GM23248 (cell line): ENCODE data around the gene TRHDE. TPM values are rescaled to one million over a fixed set of nuclear protein-coding genes. Genes with fewer than 3 reads are reported as not detected.

Experiments used
- DNase-seq: peaks from one replicate; pipeline ENCODE4 v3.0.0-alpha.2; 2015
- H2AFZ ChIP-seq: fragments of 200-600 bp; sonication (generic); 2 replicates; pipeline ENCODE4 v1.6.1; 2016; ENCODE audit warnings: antibody characterized with exemption
- H3F3A ChIP-seq: fragments of 200-600 bp; sonication (generic); 2 replicates; pipeline ENCODE4 v1.6.1; 2016; ENCODE audit warnings: mild to moderate bottlenecking, antibody characterized with exemption, mixed run types; ENCODE audit not compliant: insufficient read depth
- H3K27ac ChIP-seq: fragments of 200-600 bp; sonication (generic); 2 replicates; pipeline ENCODE4 v1.5.1; 2016; ENCODE audit warnings: mild to moderate bottlenecking
- H3K27me3 ChIP-seq: fragments of 200-600 bp; sonication (generic); replicated peaks from 2 replicates; pipeline ENCODE4 v1.6.1; 2016; ENCODE audit warnings: mild to moderate bottlenecking; ENCODE audit not compliant: insufficient read depth
- H3K36me3 ChIP-seq: fragments of 200-600 bp; sonication (generic); 2 replicates; pipeline ENCODE4 v1.6.1; 2016; ENCODE audit warnings: low read depth, mild to moderate bottlenecking
- H3K4me1 ChIP-seq: fragments of 200-600 bp; sonication (generic); 2 replicates; pipeline ENCODE4 v1.6.1; 2016; ENCODE audit warnings: mild to moderate bottlenecking; ENCODE audit not compliant: insufficient read depth
- H3K4me2 ChIP-seq: fragments of 200-600 bp; sonication (generic); one replicate; pipeline ENCODE4 v1.6.1; 2016; ENCODE audit warnings: mild to moderate bottlenecking; ENCODE audit not compliant: unreplicated experiment
- H3K4me3 ChIP-seq: fragments of 200-600 bp; sonication (generic); 2 replicates; pipeline ENCODE4 v1.5.1; 2016; ENCODE audit warnings: mild to moderate bottlenecking
- H3K79me2 ChIP-seq: fragments of 200-600 bp; sonication (generic); 2 replicates; pipeline ENCODE4 v1.6.1; 2016; ENCODE audit warnings: mild to moderate bottlenecking; ENCODE audit not compliant: insufficient read depth
- H3K9ac ChIP-seq: fragments of 200-600 bp; sonication (generic); 2 replicates; pipeline ENCODE4 v1.6.1; 2016; ENCODE audit warnings: mild to moderate bottlenecking
- H3K9me2 ChIP-seq: fragments of 200-600 bp; sonication (generic); 2 replicates; pipeline ENCODE4 v1.6.1; 2016; ENCODE audit warnings: mixed run types, mild to moderate bottlenecking, moderate library complexity; ENCODE audit not compliant: insufficient read depth
- H3K9me3 ChIP-seq: fragments of 200-600 bp; sonication (generic); one replicate; pipeline ENCODE4 v1.6.1; 2017; ENCODE audit warnings: low read depth
- H4K20me1 ChIP-seq: fragments of 200-600 bp; sonication (generic); 2 replicates; pipeline ENCODE4 v1.6.0; 2016; ENCODE audit not compliant: insufficient read depth
- EZH2 ChIP-seq: fragments of 200-600 bp; sonication (generic); IDR thresholded peaks from 2 replicates; pipeline ENCODE4 v1.6.1; 2018; ENCODE audit warnings: antibody characterized with exemption, mild to moderate bottlenecking; ENCODE audit not compliant: insufficient read depth, poor library complexity, severe bottlenecking
- EZH2phosphoT487 ChIP-seq: fragments of 200-600 bp; sonication (generic); IDR thresholded peaks from 2 replicates; pipeline ENCODE4 v1.6.1; 2018; ENCODE audit warnings: antibody characterized with exemption, moderate library complexity, mild to moderate bottlenecking, low read depth; ENCODE audit not compliant: insufficient read depth
- WGBS, 2 experiments: methylation state at CpG; one replicate each; pipeline ENCODE4 v1.1.6; 2015 to 2017; ENCODE audit warnings: low lambda C conversion rate in 2 of 2, low coverage in 1 of 2; ENCODE audit errors: missing lambda C conversion rate in 2 of 2; 5-methylcytosine and 5-hydroxymethylcytosine counted together
- in situ Hi-C: fragments of 300-500 bp; cut with MboI; formaldehyde crosslinking; loops from 2 replicates; pipeline ENCODE4 v1.15.0; 2020
- polyA plus RNA-seq: library from polyadenylated mRNA; unstranded; fragments of >200 nt; fragmentation: Nextera tagmentation; extraction: Ambion mirVana; gene quantifications from 2 replicates; pipeline ENCODE4 v1.2.1, GENCODE V29; 2016
- total RNA-seq: library from RNA; depleted of rRNA; stranded (reverse); fragments of >200 nt; shearing (Covaris generic); gene quantifications from 2 replicates; pipeline ENCODE4 v1.2.3, GENCODE V29; 2014

The TRHDE gene
- total and polyA plus RNA-seq, 2 experiments from 2014 or later = 1.4 to 2.8 TPM

DNA sequence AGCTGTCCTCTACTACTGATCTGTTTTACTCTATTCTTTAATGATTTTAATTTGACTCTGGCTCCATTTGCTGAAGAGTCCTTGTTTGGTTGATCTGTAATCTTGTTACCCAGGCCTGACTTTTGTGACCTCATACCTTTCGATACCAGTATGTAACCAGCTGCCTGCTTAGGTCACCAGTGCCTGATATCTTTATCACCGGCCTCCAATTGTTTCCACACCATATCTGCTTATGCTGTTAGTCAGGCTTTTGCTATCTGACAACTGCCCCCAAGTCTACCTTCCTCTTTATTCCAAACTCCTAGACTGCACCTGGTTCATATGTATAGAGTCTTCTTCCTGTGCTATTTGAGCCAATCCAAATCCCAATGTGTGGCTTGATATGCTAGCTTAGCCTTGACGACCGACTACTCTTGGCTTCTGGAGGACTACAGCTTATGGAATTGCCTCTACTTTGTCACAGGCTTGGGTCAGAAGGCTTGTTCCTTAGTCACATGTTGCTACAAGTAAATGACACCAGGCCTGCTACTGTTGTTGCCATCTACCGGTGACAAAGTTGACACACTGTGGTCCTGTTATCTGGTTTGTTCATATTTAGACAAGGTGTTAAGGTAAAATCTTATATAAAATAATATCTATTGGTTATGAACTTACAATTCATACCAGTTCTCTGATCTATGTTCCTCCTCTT is 193.9 kb downstream of the TRHDE start:
- H3K27me3 ChIP-seq = no peaks in the 10 kb centered on the region
- no peaks in the 10 kb centered on the region for H3K4me1 ChIP-seq
- WGBS, 2 experiments = 56 to 68% methylated on average over 5 of the region's 5 CpGs
- DNase-seq = no peak
- no peaks in the 10 kb centered on the region for H3F3A ChIP-seq
- no peaks in the 10 kb centered on the region for H4K20me1 ChIP-seq
- no peak for TF ChIP-seq EZH2phosphoT487
- no peak for TF ChIP-seq EZH2
- H3K9me3 ChIP-seq = no peaks in the 10 kb centered on the region
- no peaks in the 10 kb centered on the region for H3K9me2 ChIP-seq
- in situ Hi-C loops = no loop called here
- H3K9ac ChIP-seq = no peak overlapping the region
- H3K36me3 ChIP-seq = no peaks in the 10 kb centered on the region
- no peak overlapping the region for H3K27ac ChIP-seq
- no peak overlapping the region for H2AFZ ChIP-seq
- no peak overlapping the region for H3K4me2 ChIP-seq
- no peaks in the 10 kb centered on the region for H3K79me2 ChIP-seq
- H3K4me3 ChIP-seq = no peak overlapping the region

DNA sequence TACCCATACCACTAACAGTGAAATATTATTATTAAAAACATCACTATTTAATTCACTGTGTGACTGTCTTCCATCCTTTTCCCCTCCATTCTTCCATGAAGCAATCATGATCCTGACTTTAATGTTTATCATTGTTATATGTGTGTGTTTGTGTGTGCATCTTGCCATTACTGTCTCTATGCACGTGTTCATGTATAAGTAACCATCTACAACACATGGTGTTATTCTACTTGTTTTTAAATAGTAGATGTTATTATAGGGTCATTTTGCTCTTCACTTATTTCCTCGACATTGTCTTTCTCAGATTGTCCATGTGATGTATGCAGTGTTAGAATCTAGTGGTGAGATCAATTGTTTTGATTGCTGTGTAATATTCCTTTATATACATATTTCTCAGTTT is 195.8 kb downstream of the TRHDE start:
- Histone ChIP-seq H3K4me1 (no peaks in the 10 kb centered on the region), H3K9me2 (no peaks in the 10 kb centered on the region), H3K4me3 (no peak overlapping the region), H3K9ac (no peak overlapping the region), H4K20me1 (no peaks in the 10 kb centered on the region), H3K27ac (no peak overlapping the region), H3K27me3 (no peaks in the 10 kb centered on the region), H3K4me2 (no peak overlapping the region), H3K9me3 (no peaks in the 10 kb centered on the region), H3K79me2 (no peaks in the 10 kb centered on the region), H2AFZ (no peak overlapping the region), H3F3A (no peaks in the 10 kb centered on the region), H3K36me3 (no peaks in the 10 kb centered on the region)
- WGBS, 2 experiments = 21 to 29% methylated on average over 2 of the region's 2 CpGs
- DNase-seq = no peak
- TF ChIP-seq EZH2phosphoT487 (no peak), EZH2 (no peak)
- in situ Hi-C loops = no loop called here

DNA sequence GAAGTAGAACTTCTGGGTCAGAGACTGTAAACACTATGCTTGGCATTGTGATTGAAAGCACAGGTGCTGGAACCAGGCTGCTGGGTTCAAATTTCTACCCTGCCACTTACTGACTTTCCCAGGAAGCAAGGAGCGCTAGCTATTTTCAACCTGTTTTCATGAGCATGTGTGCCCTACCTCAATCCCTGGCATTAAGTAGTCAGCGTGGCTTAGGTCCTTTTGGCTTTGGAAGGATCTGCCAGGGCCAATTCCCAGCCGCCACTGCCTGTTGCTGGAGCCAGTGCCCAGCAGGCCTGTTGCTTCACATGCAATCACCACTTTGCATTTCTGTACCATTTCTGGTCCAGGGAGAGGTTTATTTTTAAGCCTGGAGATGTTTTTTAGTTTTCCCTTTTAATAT is 196.3 kb downstream of the TRHDE start:
- no peak overlapping the region for H3K4me3 ChIP-seq
- H3K9me3 ChIP-seq = no peaks in the 10 kb centered on the region
- no peaks in the 10 kb centered on the region for H3K36me3 ChIP-seq
- H3K9ac ChIP-seq = no peak overlapping the region
- no peaks in the 10 kb centered on the region for H3K27me3 ChIP-seq
- H2AFZ ChIP-seq = no peak overlapping the region
- H4K20me1 ChIP-seq = no peaks in the 10 kb centered on the region
- no peaks in the 10 kb centered on the region for H3F3A ChIP-seq
- WGBS, 2 experiments = 31 to 32% methylated on average over 3 of the region's 3 CpGs
- DNase-seq = no peak
- H3K4me1 ChIP-seq = no peaks in the 10 kb centered on the region
- in situ Hi-C loops = no loop called here
- H3K4me2 ChIP-seq = no peak overlapping the region
- TF ChIP-seq EZH2 (no peak), EZH2phosphoT487 (no peak)
- no peak overlapping the region for H3K27ac ChIP-seq
- H3K9me2 ChIP-seq = no peaks in the 10 kb centered on the region
- H3K79me2 ChIP-seq = no peaks in the 10 kb centered on the region

DNA sequence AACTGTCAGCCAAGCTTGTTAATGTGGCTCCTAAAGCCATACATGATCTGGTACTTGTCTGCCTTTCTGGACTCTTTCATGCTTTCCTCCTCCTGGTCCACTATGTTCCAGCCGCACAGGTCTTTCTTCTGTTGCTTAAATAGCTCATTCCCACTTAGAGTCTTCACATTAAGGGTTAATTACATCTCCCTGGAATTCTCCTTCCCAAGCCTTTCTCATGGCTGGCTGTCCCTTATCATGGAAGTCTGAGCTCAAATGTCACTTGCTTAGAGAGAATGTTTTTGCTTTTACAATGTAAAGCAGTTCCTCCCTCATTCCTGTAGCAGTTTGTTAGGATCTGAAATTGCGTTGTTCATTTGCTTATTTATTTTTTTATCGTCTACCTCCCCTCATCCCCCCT is 199.6 kb downstream of the TRHDE start:
- H2AFZ ChIP-seq = no peak overlapping the region
- H3K36me3 ChIP-seq = no peaks in the 10 kb centered on the region
- no peak overlapping the region for H3K4me2 ChIP-seq
- no peaks in the 10 kb centered on the region for H3K9me3 ChIP-seq
- no peaks in the 10 kb centered on the region for H3K79me2 ChIP-seq
- no peak overlapping the region for H3K27ac ChIP-seq
- in situ Hi-C loops = no loop called here
- no peaks in the 10 kb centered on the region for H3K4me1 ChIP-seq
- no peaks in the 10 kb centered on the region; the same call in 1 of the 2 replicates for H3K9me2 ChIP-seq
- no peak overlapping the region for H3K9ac ChIP-seq
- TF ChIP-seq EZH2 (no peak), EZH2phosphoT487 (no peak)
- no peaks in the 10 kb centered on the region for H3F3A ChIP-seq
- DNase-seq = no peak
- no peak overlapping the region for H3K4me3 ChIP-seq
- H4K20me1 ChIP-seq = no peaks in the 10 kb centered on the region
- no peaks in the 10 kb centered on the region for H3K27me3 ChIP-seq
- 12% methylated on average over 3 of the region's 3 CpGs for WGBS, 2 experiments
